Endothelial cell of umbilical vein (primary cell): Measurements from ENCODE around the gene ARL1.

Experiments
- EZH2 ChIP-seq: IDR thresholded peaks from 2 replicates; pipeline ENCODE4 v1.6.1; 2012; ENCODE audit warnings: borderline replicate concordance, low read depth, mild to moderate bottlenecking, moderate library complexity, low read length, inconsistent platforms; ENCODE audit not compliant: severe bottlenecking
- FOS ChIP-seq: IDR thresholded peaks from 2 replicates; pipeline ENCODE4 v1.6.1; 2011; ENCODE audit warnings: mild to moderate bottlenecking, low read length, moderate library complexity, borderline replicate concordance; ENCODE audit not compliant: insufficient read depth
- GATA2 ChIP-seq: IDR thresholded peaks from 2 replicates; pipeline ENCODE4 v1.7.0; 2011; ENCODE audit warnings: low read depth, mild to moderate bottlenecking, moderate library complexity, mixed read lengths, low read length; ENCODE audit not compliant: insufficient read length, insufficient read depth
- JUN ChIP-seq: IDR thresholded peaks from 2 replicates; pipeline ENCODE4 v1.6.1; 2011; ENCODE audit warnings: borderline replicate concordance, low read depth; ENCODE audit not compliant: insufficient read length, insufficient read depth
- MAX ChIP-seq: IDR thresholded peaks from 2 replicates; pipeline ENCODE4 v1.6.1; 2011; ENCODE audit not compliant: insufficient read depth, insufficient read length
- MYC ChIP-seq: IDR thresholded peaks from one replicate; pipeline ENCODE4 v1.6.1; 2011; ENCODE audit warnings: mild to moderate bottlenecking, low read depth, low read length
- POLR2A ChIP-seq: IDR thresholded peaks from 2 replicates; pipeline ENCODE4 v1.6.1; 2012; ENCODE audit warnings: low read depth, mild to moderate bottlenecking, control low read depth, low read length
- POLR2AphosphoS5 ChIP-seq: IDR thresholded peaks from 2 replicates; pipeline ENCODE4 v1.6.1; 2012; ENCODE audit warnings: low read depth, mild to moderate bottlenecking, control low read depth, low read length, moderate library complexity; ENCODE audit not compliant: insufficient read depth
- TF ChIP-seq, protein P1 (sequence below), 2 donors: IDR thresholded peaks; 1 replicate in 1 of 2; 2 replicates in 1 of 2; pipeline ENCODE4 v1.5.1; 2011; ENCODE audit warnings: low read length in 2 of 2, mild to moderate bottlenecking in 2 of 2, moderate library complexity in 2 of 2, control low read depth in 1 of 2, inconsistent platforms in 1 of 2, low read depth in 1 of 2; ENCODE audit not compliant: insufficient read depth in 1 of 2; ENCODE audit errors: extremely low read depth in 1 of 2

DNA sequence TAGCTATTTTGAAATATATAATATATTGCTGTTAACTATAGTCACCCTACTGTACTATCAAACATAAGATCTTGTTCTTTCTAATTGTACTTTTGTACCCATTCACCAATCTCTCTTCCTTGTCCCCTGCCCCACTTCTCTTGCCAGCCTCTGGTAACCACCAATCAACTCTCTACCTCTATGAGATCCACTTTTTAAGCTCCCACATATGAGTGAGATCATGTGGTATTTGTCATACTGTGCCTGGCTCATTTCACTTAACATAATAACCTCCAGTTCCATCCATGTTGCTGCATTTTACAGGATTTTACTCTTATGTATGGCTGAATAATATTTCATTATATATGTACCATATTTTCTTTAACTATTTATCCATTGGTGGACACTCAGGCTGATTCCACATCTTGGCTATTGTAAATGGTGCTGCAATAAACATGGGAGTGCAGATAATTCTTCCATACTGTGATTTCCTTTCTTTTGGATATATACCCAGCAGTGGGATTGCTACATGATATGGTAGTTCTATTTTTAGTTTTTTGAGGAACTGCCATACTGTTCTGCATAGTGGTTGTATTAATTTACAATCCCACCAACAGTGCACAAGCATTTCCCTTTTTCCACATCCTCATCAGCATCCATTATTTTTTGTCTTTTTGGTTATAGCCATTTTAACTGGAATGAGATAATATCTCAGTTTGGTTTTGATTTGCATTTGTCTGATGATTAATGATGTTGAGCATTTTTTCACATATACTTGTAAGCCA lies 34.1 kb upstream of the ARL1 start:
- TF ChIP-seq POLR2AphosphoS5 (no peak), POLR2A (no peak), EZH2 (no peak), MAX (no peak), GATA2 (no peak), MYC (no peak), FOS (no peak), JUN (no peak)
- TF ChIP-seq, protein P1, sequence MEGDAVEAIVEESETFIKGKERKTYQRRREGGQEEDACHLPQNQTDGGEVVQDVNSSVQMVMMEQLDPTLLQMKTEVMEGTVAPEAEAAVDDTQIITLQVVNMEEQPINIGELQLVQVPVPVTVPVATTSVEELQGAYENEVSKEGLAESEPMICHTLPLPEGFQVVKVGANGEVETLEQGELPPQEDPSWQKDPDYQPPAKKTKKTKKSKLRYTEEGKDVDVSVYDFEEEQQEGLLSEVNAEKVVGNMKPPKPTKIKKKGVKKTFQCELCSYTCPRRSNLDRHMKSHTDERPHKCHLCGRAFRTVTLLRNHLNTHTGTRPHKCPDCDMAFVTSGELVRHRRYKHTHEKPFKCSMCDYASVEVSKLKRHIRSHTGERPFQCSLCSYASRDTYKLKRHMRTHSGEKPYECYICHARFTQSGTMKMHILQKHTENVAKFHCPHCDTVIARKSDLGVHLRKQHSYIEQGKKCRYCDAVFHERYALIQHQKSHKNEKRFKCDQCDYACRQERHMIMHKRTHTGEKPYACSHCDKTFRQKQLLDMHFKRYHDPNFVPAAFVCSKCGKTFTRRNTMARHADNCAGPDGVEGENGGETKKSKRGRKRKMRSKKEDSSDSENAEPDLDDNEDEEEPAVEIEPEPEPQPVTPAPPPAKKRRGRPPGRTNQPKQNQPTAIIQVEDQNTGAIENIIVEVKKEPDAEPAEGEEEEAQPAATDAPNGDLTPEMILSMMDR (IDR thresholded peaks at IDR 0.05; ENCODE audit: extremely low read depth in 1 of 2, insufficient read depth in 1 of 2, low read depth in 1 of 2, low read length in 2 of 2), result no peak
